ENCODE data around the gene SPATA24. TPM values are rescaled to one million over a fixed set of nuclear protein-coding genes. Genes with fewer than 3 reads are reported as not detected.
"Not testable (repeated sequence)": the region's sequence is repeated elsewhere in the genome, so short reads cannot be mapped to it uniquely, and the experiment has no call there.

Gene SPATA24
- total RNA-seq, 1 experiment from 2014 or later: 9.8 TPM

- H3K9me3 Mint-ChIP-seq (ENCODE audit: unreplicated experiment): no peaks in the 10 kb centered on the region
- no peak overlapping the region for H3K4me3 Mint-ChIP-seq (ENCODE audit: unreplicated experiment)
- no peaks in the 10 kb centered on the region for H3K27me3 Mint-ChIP-seq (ENCODE audit: insufficient read depth, unreplicated experiment)
- DNase-seq (ENCODE audit: unreplicated experiment): no peak
- intact Hi-C loops (cut with micrococcal nuclease): no loop called here
- BruUV-seq (replicated peaks): no TSS peak
- TF ChIP-seq CTCF (IDR thresholded peaks at IDR 0.05; ENCODE audit: unreplicated experiment): no peak
- POLR2A ChIA-PET: interaction anchor here (2.1 kb wide), 1 partner anchor 12 kb away, joined by 10 read pairs; no protein-coding TSS in a partner anchor
- H3K27ac Mint-ChIP-seq (ENCODE audit: low read depth, unreplicated experiment): no peak overlapping the region
- H3K4me1 Mint-ChIP-seq (ENCODE audit: insufficient read depth, unreplicated experiment): no peaks in the 10 kb centered on the region
- CTCF ChIA-PET: interaction anchor here (0.5 to 11.5 kb wide), 11 partner anchors 8 to 463 kb away, joined by 3 to 111 read pairs (median 4); no protein-coding TSS in a partner anchor
- H3K36me3 Mint-ChIP-seq (ENCODE audit: insufficient read depth, unreplicated experiment): no peaks in the 10 kb centered on the region
These were observed 6.5 kb upstream of the SPATA24 start for GRCh38 chr5:139410121-139410992.

GRCh38 chr5:139409116-139409515 lies 5.2 kb upstream of the SPATA24 start:
- H3K9me3 Mint-ChIP-seq (ENCODE audit: unreplicated experiment); H3K4me1 Mint-ChIP-seq (ENCODE audit: insufficient read depth, unreplicated experiment): not testable (repeated sequence)

GRCh38 chr5:139408191-139408590 lies 4.3 kb upstream of the SPATA24 start:
- H3K27ac Mint-ChIP-seq (ENCODE audit: low read depth, unreplicated experiment): no peak overlapping the region
- H3K36me3 Mint-ChIP-seq (ENCODE audit: insufficient read depth, unreplicated experiment): peaks cover 8% of the 10 kb centered on the region
- no peaks in the 10 kb centered on the region for H3K9me3 Mint-ChIP-seq (ENCODE audit: unreplicated experiment)
- DNase-seq (ENCODE audit: unreplicated experiment): no peak
- peaks cover 15% of the 10 kb centered on the region for H3K4me1 Mint-ChIP-seq (ENCODE audit: insufficient read depth, unreplicated experiment)
- TF ChIP-seq CTCF (IDR thresholded peaks at IDR 0.05; ENCODE audit: unreplicated experiment): no peak
- POLR2A ChIA-PET: no interaction called here
- H3K4me3 Mint-ChIP-seq (ENCODE audit: unreplicated experiment): no peak overlapping the region
- intact Hi-C loops (cut with micrococcal nuclease): no loop called here
- H3K27me3 Mint-ChIP-seq (ENCODE audit: insufficient read depth, unreplicated experiment): no peaks in the 10 kb centered on the region
- BruUV-seq (replicated peaks): no TSS peak
- CTCF ChIA-PET: interaction anchor here (2.5 to 11.5 kb wide), 2 partner anchors 14 to 106 kb away, joined by 13 to 111 read pairs; no protein-coding TSS in a partner anchor

More at GRCh38 chr5:139409116-139409515, 5.2 kb upstream of the SPATA24 start:
- DNase-seq (ENCODE audit: unreplicated experiment); BruUV-seq (replicated peaks); intact Hi-C loops (cut with micrococcal nuclease); H3K27me3 Mint-ChIP-seq (ENCODE audit: insufficient read depth, unreplicated experiment); H3K36me3 Mint-ChIP-seq (ENCODE audit: insufficient read depth, unreplicated experiment); H3K4me3 Mint-ChIP-seq (ENCODE audit: unreplicated experiment); H3K27ac Mint-ChIP-seq (ENCODE audit: low read depth, unreplicated experiment): not testable (repeated sequence)
- ChIA-PET POLR2A (interaction anchor here (0.8 to 2.1 kb wide), 2 partner anchors 13 to 115 kb away, joined by 3 to 10 read pairs; no protein-coding TSS in a partner anchor), CTCF (interaction anchor here (0.6 to 11.5 kb wide), 5 partner anchors 13 to 120 kb away, joined by 3 to 111 read pairs (median 7); no protein-coding TSS in a partner anchor)

- BruUV-seq (replicated peaks): no TSS peak
- Mint-ChIP-seq H3K36me3 (ENCODE audit: insufficient read depth, unreplicated experiment) (peaks cover 8% of the 10 kb centered on the region), H3K9me3 (ENCODE audit: unreplicated experiment) (no peaks in the 10 kb centered on the region), H3K4me1 (ENCODE audit: insufficient read depth, unreplicated experiment) (peaks cover 22% of the 10 kb centered on the region), H3K27me3 (ENCODE audit: insufficient read depth, unreplicated experiment) (no peaks in the 10 kb centered on the region), H3K27ac (ENCODE audit: low read depth, unreplicated experiment) (no peak overlapping the region), H3K4me3 (ENCODE audit: unreplicated experiment) (no peak overlapping the region)
- no peak for TF ChIP-seq CTCF (IDR thresholded peaks at IDR 0.05; ENCODE audit: unreplicated experiment)
- no peak for DNase-seq (ENCODE audit: unreplicated experiment)
- ChIA-PET POLR2A (no interaction called here), CTCF (interaction anchor here (1.1 to 11.5 kb wide), 3 partner anchors 14 to 203 kb away, joined by 3 to 111 read pairs (median 13); no protein-coding TSS in a partner anchor)
- intact Hi-C loops (cut with micrococcal nuclease): no loop called here
These were observed 3.6 kb upstream of the SPATA24 start for GRCh38 chr5:139407517-139407916.

Data from MCF 10A (cell line).